ENCODE measurements around the gene PCDHB11. TPM values are rescaled to one million over a fixed set of nuclear protein-coding genes. Genes with fewer than 3 reads are reported as not detected.
A peak's percentile ranks its signal among the peaks of the same experiment; 100 is the strongest.

Gene PCDHB11
- total and polyA plus RNA-seq, 2 of the 8 experiments (the other 6 are each of a cell fraction or from before 2014, with no cell fraction given): 0.50 to 0.86 TPM

GRCh38 chr5:141149812-141150211 is 49.6 kb upstream of the PCDHB11 start, which contains the start of gene PCDHB6:
Gene PCDHB6, plus strand, starts transcription at chr5:141150057. Its CDS starts 201 bp downstream, at chr5:141150258.
- WGBS, 2 experiments (ENCODE audit: extremely low coverage in 1 of 2, insufficient coverage in 1 of 2, insufficient read length in 1 of 2, insufficient replicate concordance in 2 of 2, low coverage in 1 of 2, low lambda C conversion rate in 2 of 2, missing lambda C conversion rate in 1 of 2): 76% methylated on average over 18 of the region's 18 CpGs; no CpG with 5 or more reads in 1 of the 2 experiments
- Histone ChIP-seq H3K23ac (ENCODE audit: insufficient read length) (no peak within 1 kb of the TSS), H3K79me1 (ENCODE audit: low read depth, low read length) (no peaks in the 10 kb centered on the region), H2BK5ac (ENCODE audit: low read depth, low read length) (no peak within 1 kb of the TSS), H2AFZ (ENCODE audit: low read length) (no peak within 1 kb of the TSS), H4K8ac (ENCODE audit: extremely low read depth, insufficient read depth, low read length) (no peak within 1 kb of the TSS; the same call in 1 of the 2 replicates), H3K4ac (replicated peaks; ENCODE audit: insufficient read length, low read depth, low read length) (no peak within 1 kb of the TSS), H2BK20ac (ENCODE audit: low read length) (no peak within 1 kb of the TSS), H4K20me1 (replicated peaks in 1 of 2; ENCODE audit: control insufficient read depth in 1 of 2, insufficient read depth in 2 of 2, low read length in 2 of 2) (no peaks in the 10 kb centered on the region), H2BK120ac (replicated peaks; ENCODE audit: low read depth, low read length) (no peak within 1 kb of the TSS), H3K4me1 (replicated peaks in 1 of 4; ENCODE audit: control insufficient read depth in 3 of 4, insufficient read depth in 4 of 4, low read length in 3 of 4) (no peaks in the 10 kb centered on the region), H3K14ac (ENCODE audit: insufficient read length) (no peak within 1 kb of the TSS), H3K27ac (ENCODE audit: low read depth, low read length) (no peak within 1 kb of the TSS), H3K18ac (ENCODE audit: extremely low read depth, low read length) (no peak within 1 kb of the TSS), H4K5ac (ENCODE audit: insufficient read length, low read depth, low read length) (no peak within 1 kb of the TSS), H3K56ac (replicated peaks; ENCODE audit: insufficient read length, low read depth, low read length) (no peak within 1 kb of the TSS), H3K36me3 (ENCODE audit: control insufficient read depth in 2 of 4, insufficient read depth in 4 of 4, low read length in 3 of 4) (no peaks in the 10 kb centered on the region), H3K23me2 (ENCODE audit: low read depth, low read length) (no peaks in the 10 kb centered on the region), H3K4me2 (ENCODE audit: insufficient read depth in 1 of 2, low read depth in 2 of 2, low read length in 2 of 2) (no peak within 1 kb of the TSS), H3K4me3 (ENCODE audit: extremely low read depth in 1 of 4, insufficient read depth in 2 of 4, low read depth in 3 of 4, low read length in 4 of 4) (no peak within 1 kb of the TSS), H2BK15ac (ENCODE audit: low read length) (no peak within 1 kb of the TSS), H3K9me3 (ENCODE audit: insufficient read depth in 2 of 2, low read depth in 1 of 2, low read length in 1 of 2) (peaks cover 5 to 11% of the 10 kb centered on the region in 2 experiments; a peak in 2 of 4 replicates), H3K79me2 (ENCODE audit: control insufficient read depth in 1 of 2, insufficient read depth in 2 of 2, low read length in 2 of 2) (no peaks in the 10 kb centered on the region), H2BK12ac (ENCODE audit: low read depth, low read length) (no peak within 1 kb of the TSS), H2AK5ac (ENCODE audit: low read depth, low read length) (no peak within 1 kb of the TSS), H3K27me3 (replicated peaks in 1 of 4; ENCODE audit: control insufficient read depth in 3 of 4, extremely low read depth in 1 of 4, insufficient read depth in 3 of 4, low read length in 3 of 4) (no peaks in the 10 kb centered on the region), H3K9ac (replicated peaks in 1 of 4; ENCODE audit: extremely low read depth in 1 of 4, low read depth in 3 of 4, low read length in 3 of 4) (no peak within 1 kb of the TSS), H4K91ac (replicated peaks; ENCODE audit: insufficient read length, low read length) (no peak within 1 kb of the TSS)
- FAIRE-seq (no peak), DNase-seq (ENCODE audit: low read depth in 1 of 2, low spot score in 2 of 2) (peak in 1 of 2 experiments; percentile 60)
- POLR2A ChIA-PET (ENCODE audit: partially characterized antibody): interaction anchor here (0.8 kb wide), 1 partner anchor 14 kb away, joined by 3 read pairs; no protein-coding TSS in a partner anchor
- CTCF ChIA-PET (ENCODE audit: partially characterized antibody): interaction anchor here (0.9 to 1.9 kb wide), 13 partner anchors 9 to 267 kb away, joined by 3 to 9 read pairs (median 5); partner anchors contain the start of genes PCDHB10, PCDHB11, PCDHB12 and PCDHB2
- peak in 2 of 3 experiments; percentile 39 to 44; a peak in 2 of 4 replicates for TF ChIP-seq CTCF (IDR thresholded peaks at IDR 0.05; ENCODE audit: control extremely low read depth in 1 of 3, insufficient read depth in 1 of 3, low read depth in 1 of 3, low read length in 3 of 3)
- peak; percentile 37 to 46; a peak in 3 of 4 replicates for TF ChIP-seq RAD21 (IDR thresholded peaks at IDR 0.05 in 1 of 2, conservative IDR thresholded peaks at IDR 0.05 in 1 of 2; ENCODE audit: low read depth in 2 of 2, low read length in 2 of 2)
- TF ChIP-seq RFX5 (IDR thresholded peaks at IDR 0.05; ENCODE audit: borderline replicate concordance, low read depth, low read length): no peak
